GM21381 (cell line): ENCODE results near the gene GRAP2.
A peak's percentile ranks its signal among the peaks of the same experiment; 100 is the strongest.
"Not testable (repeated sequence)": the region's sequence is repeated elsewhere in the genome, so short reads cannot be mapped to it uniquely, and the experiment has no call there.

Experiments
- ATAC-seq: cut with Tn5 transposase; IDR thresholded peaks from one replicate; pipeline ENCODE4 v1.9.1; 2021; ENCODE audit warnings: mild to moderate bottlenecking, moderate library complexity; ENCODE audit not compliant: unreplicated experiment

GRAP2 gene

GRCh38 chr22:39900306-39901227, at the start of gene GRAP2:
Gene GRAP2 (plus strand): TSS chr22:39901084. CDS start chr22:39947107, 46,023 bp downstream.
- peak; percentile 65 for ATAC-seq

- no peak for ATAC-seq
These were observed 49.1 kb upstream of the GRAP2 start for GRCh38 chr22:39851606-39852315.

- no peak for ATAC-seq
These were observed 48.1 kb upstream of the GRAP2 start for GRCh38 chr22:39852799-39853198.

GRCh38 chr22:39856588-39856987, 44.3 kb upstream of the GRAP2 start:
- ATAC-seq = no peak

GRCh38 chr22:39859903-39860588, 40.8 kb upstream of the GRAP2 start:
- no peak for ATAC-seq

- no peak for ATAC-seq
These were observed 32.1 kb upstream of the GRAP2 start for GRCh38 chr22:39868741-39869140.

- ATAC-seq = not testable (repeated sequence)
These were observed 31.1 kb upstream of the GRAP2 start for GRCh38 chr22:39869797-39870196.

GRCh38 chr22:39871008-39871798, 29.7 kb upstream of the GRAP2 start:
- ATAC-seq = no peak

GRCh38 chr22:39872548-39872947, 28.3 kb upstream of the GRAP2 start:
- no peak for ATAC-seq

- no peak for ATAC-seq
These were observed 26.9 kb upstream of the GRAP2 start for GRCh38 chr22:39873965-39874364.

GRCh38 chr22:39875176-39875885, 25.6 kb upstream of the GRAP2 start:
- ATAC-seq = not testable (repeated sequence)

GRCh38 chr22:39877079-39877845, 23.6 kb upstream of the GRAP2 start:
- ATAC-seq = no peak

- ATAC-seq = no peak
These were observed 20.2 kb upstream of the GRAP2 start for GRCh38 chr22:39880722-39881121.

GRCh38 chr22:39883057-39883456, 17.8 kb upstream of the GRAP2 start:
- ATAC-seq = no peak

GRCh38 chr22:39889924-39890323, 11.0 kb upstream of the GRAP2 start:
- not testable (repeated sequence) for ATAC-seq

GRCh38 chr22:39893526-39893925, 7.4 kb upstream of the GRAP2 start, which contains the start of gene ENTHD1:
Gene ENTHD1 (minus strand): TSS chr22:39893760. CDS start chr22:39887748, 6,012 bp downstream.
- ATAC-seq = no peak

- no peak for ATAC-seq
These were observed 6.3 kb upstream of the GRAP2 start for GRCh38 chr22:39894554-39895092.

GRCh38 chr22:39895682-39896081, 5.2 kb upstream of the GRAP2 start:
- no peak for ATAC-seq
